ENCODE results near the gene CDKN1A.

- TF ChIP-seq MYC (IDR thresholded peaks at IDR 0.05; ENCODE audit: low read depth, low read length) (no peak), CTCF (IDR thresholded peaks at IDR 0.05; ENCODE audit: low read depth, low read length) (no peak)
Observed at GRCh38 chr6:36673882-36674281, 4.6 kb upstream of the CDKN1A start.
